Measurements from ENCODE around the gene CNKSR3. TPM values are rescaled to one million over a fixed set of nuclear protein-coding genes. Genes with fewer than 3 reads are reported as not detected.

The CNKSR3 gene
- 3.2 and 3.9 TPM in 2 replicates for total RNA-seq

DNA sequence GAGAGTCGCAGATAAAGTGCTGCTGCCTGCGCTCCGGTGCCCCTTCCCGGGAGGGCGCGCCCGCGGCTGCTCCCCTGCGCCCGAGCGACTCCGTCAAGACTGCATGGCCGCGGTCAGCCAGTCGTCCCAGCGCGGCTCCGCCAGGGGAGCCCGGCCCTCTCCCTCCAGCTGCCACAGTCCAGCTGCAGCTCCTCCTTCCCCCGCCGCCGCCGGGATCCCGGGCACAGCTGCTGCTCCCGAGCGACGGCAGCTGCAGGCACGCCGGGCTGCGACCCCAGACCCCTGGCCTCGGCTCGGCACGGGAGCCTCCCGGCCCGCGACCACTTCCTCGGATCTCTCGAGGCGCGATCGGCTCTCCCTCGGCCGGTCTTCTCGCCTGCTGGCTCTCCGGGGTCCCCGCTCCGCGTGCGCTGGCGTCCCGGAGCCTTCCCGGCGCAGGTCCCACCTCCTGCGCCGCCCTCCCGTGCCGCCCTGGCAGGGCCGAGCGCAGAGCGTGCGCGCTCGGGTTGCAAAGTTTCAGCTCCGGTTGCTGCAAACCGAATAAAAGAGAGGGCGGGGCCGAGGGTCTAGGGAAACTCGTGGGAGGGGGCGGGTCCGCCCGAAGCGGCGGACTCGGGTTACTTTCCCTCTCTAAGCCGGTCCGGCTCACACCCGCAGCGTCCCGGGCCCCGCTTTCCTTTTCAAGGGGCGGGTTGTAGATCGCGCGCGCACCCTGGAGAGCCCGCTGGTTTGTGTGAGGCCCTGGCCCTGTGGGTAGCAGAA is at the start of gene CNKSR3:
Gene CNKSR3 (minus strand): TSS at position 542 of the 762 bp plus-strand sequence. CDS start 571 bp downstream, outside the sequence.

GRCh38 chr6:154356690-154357089 is 153.8 kb downstream of the CNKSR3 start, which contains the start of gene IPCEF1:
TSS of gene IPCEF1 (minus strand) at chr6:154356803. CDS start at chr6:154265947, 90,856 bp downstream.

Other genes with a start within 250 kb of the CNKSR3 start
- gene IPCEF1, start 153.9 kb downstream of the CNKSR3 start, total RNA-seq = 0.07 and 0.09 TPM in 2 replicates
- 15.6 and 21.4 TPM in 2 replicates for gene SCAF8, start 222.7 kb upstream of the CNKSR3 start, total RNA-seq